CD4-positive, alpha-beta T cell (primary cell): ENCODE data around the gene SF3A2. TPM values are rescaled to one million over a fixed set of nuclear protein-coding genes. Genes with fewer than 3 reads are reported as not detected.

ENCODE experiments used
- ATAC-seq: fragments of 200-7000 bp; cut with Tn5 transposase; one replicate; pipeline ENCODE4 v1.10.0; 2022; ENCODE audit warnings: mild to moderate bottlenecking; ENCODE audit not compliant: poor library complexity
- CTCF ChIA-PET: fragments of 350-600 bp; sonication (Branson Sonifier 250); formaldehyde crosslinking; loops from one replicate; lab custom pipeline; 2021; ENCODE audit warnings: antibody characterized with exemption, inconsistent platforms; lab: Charles Lee
- POLR2A ChIA-PET: fragments of 350-600 bp; sonication (Branson Sonifier 250); formaldehyde crosslinking; loops from one replicate; lab custom pipeline; 2021; ENCODE audit warnings: antibody characterized with exemption, inconsistent platforms; lab: Charles Lee
- DNase-seq, 14 experiments: peaks; one replicate each; pipeline ENCODE4 v3.0.0-alpha.2; 2013 to 2020; ENCODE audit warnings: mixed read lengths in 2 of 14
- H3K27ac ChIP-seq, 2 donors: one replicate each; pipeline versions ENCODE4 v1.5.1 to v1.7.0; 2013; ENCODE audit warnings: low read length in 2 of 2, low read depth in 1 of 2, mild to moderate bottlenecking in 1 of 2
- H3K27me3 ChIP-seq, 2 experiments: 1 replicate in 1 of 2; 2 replicates in 1 of 2; pipeline versions ENCODE4 v1.6.1 to v1.7.0; 2013; ENCODE audit warnings: low read length in 2 of 2, control low read depth in 1 of 2, mild to moderate bottlenecking in 1 of 2, moderate library complexity in 1 of 2; ENCODE audit not compliant: insufficient read depth in 2 of 2, control insufficient read depth in 1 of 2
- H3K36me3 ChIP-seq: one replicate; pipeline ENCODE4 v1.6.1; 2013; ENCODE audit warnings: low read length, control low read depth; ENCODE audit not compliant: insufficient read depth
- H3K4me1 ChIP-seq: one replicate; pipeline ENCODE4 v1.6.1; 2013; ENCODE audit warnings: low read length, control low read depth; ENCODE audit not compliant: insufficient read depth
- H3K4me3 ChIP-seq: one replicate; pipeline ENCODE4 v1.5.1; 2013; ENCODE audit warnings: mild to moderate bottlenecking, low read length, moderate library complexity
- H3K9me3 ChIP-seq, 2 experiments: 1 replicate in 1 of 2; 2 replicates in 1 of 2; pipeline versions ENCODE4 v1.6.1 to v1.7.0; 2013; ENCODE audit warnings: low read length in 2 of 2, mild to moderate bottlenecking in 2 of 2, control low read depth in 1 of 2, moderate library complexity in 1 of 2; ENCODE audit not compliant: control insufficient read depth in 1 of 2, insufficient read depth in 1 of 2
- H3K27ac Mint-ChIP-seq: one replicate; pipeline ENCODE4 v1.8.0; 2020; ENCODE audit warnings: mixed read lengths
- H3K27me3 Mint-ChIP-seq: one replicate; pipeline ENCODE4 v1.8.0; 2021; ENCODE audit warnings: mixed read lengths
- H3K36me3 Mint-ChIP-seq: one replicate; pipeline ENCODE4 v1.8.0; 2021; ENCODE audit warnings: low read depth, mixed read lengths
- H3K4me1 Mint-ChIP-seq: one replicate; pipeline ENCODE4 v1.8.0; 2021; ENCODE audit warnings: low read depth, mixed read lengths
- H3K4me3 Mint-ChIP-seq: one replicate; pipeline ENCODE4 v1.8.0; 2020; ENCODE audit warnings: mild to moderate bottlenecking, mixed read lengths
- H3K9me3 Mint-ChIP-seq: one replicate; pipeline ENCODE4 v1.8.0; 2020; ENCODE audit warnings: mixed read lengths
- intact Hi-C, 2 experiments: fragments of 100-400 bp; cut with DNase I in 1 of 2; cut with micrococcal nuclease in 1 of 2; formaldehyde crosslinking; loops; one replicate each; pipeline versions ENCODE4 v1.15.1 to v1.9.0; 2023 to 2025; cut with DNase I, micrococcal nuclease
- total RNA-seq, 174 experiments: library from RNA in 2 of 174; stranded (reverse) in 2 of 174; gene quantifications; one replicate each; pipeline ENCODE4 v1.2.3 and lab custom pipeline; 2021 to 2026
- TF ChIP-seq, protein P1 (sequence below): fragments of 200-600 bp; IDR thresholded peaks from one replicate; pipeline ENCODE4 v1.8.0; 2022; ENCODE audit warnings: antibody characterized with exemption, mild to moderate bottlenecking

SF3A2 gene
- total RNA-seq, 2 experiments from 2014 or later: 186 to 194 TPM

GRCh38 chr19:2189880-2190279 is 46.7 kb upstream of the SF3A2 start:
- H3K27me3 Mint-ChIP-seq: no peaks in the 10 kb centered on the region
- no peak overlapping the region for H3K27ac ChIP-seq
- no peak overlapping the region for H3K27ac Mint-ChIP-seq
- TF ChIP-seq, protein P1, sequence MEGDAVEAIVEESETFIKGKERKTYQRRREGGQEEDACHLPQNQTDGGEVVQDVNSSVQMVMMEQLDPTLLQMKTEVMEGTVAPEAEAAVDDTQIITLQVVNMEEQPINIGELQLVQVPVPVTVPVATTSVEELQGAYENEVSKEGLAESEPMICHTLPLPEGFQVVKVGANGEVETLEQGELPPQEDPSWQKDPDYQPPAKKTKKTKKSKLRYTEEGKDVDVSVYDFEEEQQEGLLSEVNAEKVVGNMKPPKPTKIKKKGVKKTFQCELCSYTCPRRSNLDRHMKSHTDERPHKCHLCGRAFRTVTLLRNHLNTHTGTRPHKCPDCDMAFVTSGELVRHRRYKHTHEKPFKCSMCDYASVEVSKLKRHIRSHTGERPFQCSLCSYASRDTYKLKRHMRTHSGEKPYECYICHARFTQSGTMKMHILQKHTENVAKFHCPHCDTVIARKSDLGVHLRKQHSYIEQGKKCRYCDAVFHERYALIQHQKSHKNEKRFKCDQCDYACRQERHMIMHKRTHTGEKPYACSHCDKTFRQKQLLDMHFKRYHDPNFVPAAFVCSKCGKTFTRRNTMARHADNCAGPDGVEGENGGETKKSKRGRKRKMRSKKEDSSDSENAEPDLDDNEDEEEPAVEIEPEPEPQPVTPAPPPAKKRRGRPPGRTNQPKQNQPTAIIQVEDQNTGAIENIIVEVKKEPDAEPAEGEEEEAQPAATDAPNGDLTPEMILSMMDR: no peak
- intact Hi-C loops: no loop called here
- no peaks in the 10 kb centered on the region for H3K27me3 ChIP-seq
- H3K4me1 ChIP-seq: no peaks in the 10 kb centered on the region
- H3K9me3 ChIP-seq: no peaks in the 10 kb centered on the region
- DNase-seq (no peak), ATAC-seq (no peak)
- H3K4me3 ChIP-seq: no peak overlapping the region
- no peaks in the 10 kb centered on the region for H3K9me3 Mint-ChIP-seq
- POLR2A ChIA-PET: no interaction called here
- CTCF ChIA-PET: no interaction called here
- H3K4me3 Mint-ChIP-seq: no peak overlapping the region
- no peaks in the 10 kb centered on the region for H3K4me1 Mint-ChIP-seq
- peaks cover 38% of the 10 kb centered on the region for H3K36me3 Mint-ChIP-seq
- H3K36me3 ChIP-seq: peaks cover 75% of the 10 kb centered on the region

GRCh38 chr19:2190848-2191455 is 45.7 kb upstream of the SF3A2 start:
- H3K27me3 Mint-ChIP-seq: no peaks in the 10 kb centered on the region

DNA sequence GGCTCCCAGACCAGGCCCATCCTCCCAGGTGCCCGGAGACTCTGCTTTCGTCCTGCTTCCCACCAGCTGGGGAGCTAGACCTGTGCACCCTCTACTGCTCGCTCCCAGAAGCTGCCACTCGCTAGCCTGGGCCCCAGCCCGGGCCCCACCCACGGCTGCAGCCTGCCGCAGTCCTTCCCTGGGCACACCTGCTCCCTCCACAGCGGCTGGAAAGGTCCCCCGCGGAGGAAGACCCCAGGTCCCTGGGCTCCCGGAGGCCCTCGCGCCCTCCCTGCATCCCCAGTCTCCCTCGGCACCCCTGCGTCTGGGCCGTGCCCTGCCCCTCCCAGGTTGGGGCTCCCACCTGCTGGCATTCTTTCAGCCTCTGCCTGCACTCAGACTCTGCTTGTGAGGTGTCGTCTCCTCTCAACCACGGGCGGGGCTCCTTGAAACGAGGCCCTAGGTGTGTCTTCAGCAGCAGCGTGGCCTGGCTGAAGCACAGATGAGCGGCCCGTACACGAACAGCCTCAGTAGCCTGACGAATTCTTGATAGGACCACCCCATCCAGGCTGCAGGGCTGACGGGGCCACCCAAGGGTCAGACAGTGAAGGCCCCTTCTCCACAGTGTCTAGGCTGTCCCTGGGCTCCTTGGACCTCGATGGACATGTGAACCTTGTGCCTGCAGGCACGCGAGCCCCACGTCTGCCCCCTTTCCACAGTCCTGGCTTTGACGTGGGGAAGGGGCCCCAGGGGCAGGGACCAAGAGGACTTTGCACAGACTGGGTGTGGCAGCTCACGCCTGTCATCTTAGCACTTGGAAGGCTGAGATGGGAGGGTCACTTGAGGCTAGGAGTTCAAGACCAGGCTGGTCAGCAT is 44.9 kb upstream of the SF3A2 start:
- H3K4me3 ChIP-seq: no peak overlapping the region
- H3K27me3 ChIP-seq: no peaks in the 10 kb centered on the region
- ChIA-PET CTCF (interaction anchor here (1.0 kb wide), 1 partner anchor 20 kb away, joined by 3 read pairs; no protein-coding TSS in a partner anchor), POLR2A (no interaction called here)
- H3K36me3 ChIP-seq: peaks cover 76% of the 10 kb centered on the region
- no peaks in the 10 kb centered on the region for H3K4me1 ChIP-seq
- no peaks in the 10 kb centered on the region for H3K4me1 Mint-ChIP-seq
- H3K9me3 ChIP-seq: no peaks in the 10 kb centered on the region
- no peak overlapping the region for H3K27ac Mint-ChIP-seq
- H3K4me3 Mint-ChIP-seq: no peak overlapping the region
- ATAC-seq (no peak), DNase-seq (no peak)
- peaks cover 32% of the 10 kb centered on the region for H3K36me3 Mint-ChIP-seq
- H3K9me3 Mint-ChIP-seq: no peaks in the 10 kb centered on the region
- TF ChIP-seq, protein P1: no peak
- no peaks in the 10 kb centered on the region for H3K27me3 Mint-ChIP-seq
- no peak overlapping the region for H3K27ac ChIP-seq
- intact Hi-C loops: no loop called here

More at GRCh38 chr19:2190848-2191455, 45.7 kb upstream of the SF3A2 start:
- no peak overlapping the region for H3K4me3 ChIP-seq
- no peaks in the 10 kb centered on the region for H3K4me1 Mint-ChIP-seq
- intact Hi-C loops: no loop called here
- POLR2A ChIA-PET: no interaction called here
- TF ChIP-seq, protein P1: no peak
- no peak overlapping the region for H3K4me3 Mint-ChIP-seq
- no peaks in the 10 kb centered on the region for H3K4me1 ChIP-seq
- no peaks in the 10 kb centered on the region for H3K27me3 ChIP-seq
- CTCF ChIA-PET: no interaction called here
- DNase-seq: no peak
- H3K36me3 ChIP-seq: peaks cover 81% of the 10 kb centered on the region
- ATAC-seq: no peak
- no peak overlapping the region for H3K27ac ChIP-seq
- no peak overlapping the region for H3K27ac Mint-ChIP-seq
- no peaks in the 10 kb centered on the region for H3K9me3 ChIP-seq
- peaks cover 32% of the 10 kb centered on the region for H3K36me3 Mint-ChIP-seq
- H3K9me3 Mint-ChIP-seq: no peaks in the 10 kb centered on the region
